ENCODE data around the gene NKD1.

Gene NKD1

GRCh38 chr16:50547340-50548124 is 664 bp upstream of the NKD1 start:
- DNase-seq, result peak; percentile 30
- Histone ChIP-seq H3K36me3 (no peaks in the 10 kb centered on the region), H3K4me3 (ENCODE audit: low read depth, low read length) (no peak overlapping the region; the same call in 1 of the 2 replicates), H3K9me3 (no peaks in the 10 kb centered on the region), H3K27me3 (peaks cover 28% of the 10 kb centered on the region), H3K4me1 (no peaks in the 10 kb centered on the region)
- no peak for TF ChIP-seq CTCF (IDR thresholded peaks at IDR 0.05; ENCODE audit: low read depth, low read length)

GRCh38 chr16:50548909-50549560 is 839 bp downstream of the NKD1 start:
- peaks cover 28% of the 10 kb centered on the region for H3K27me3 ChIP-seq
- peak overlapping the region; percentile 39 for H3K4me3 ChIP-seq (ENCODE audit: low read depth, low read length)
- no peaks in the 10 kb centered on the region for H3K36me3 ChIP-seq
- DNase-seq, result no peak
- TF ChIP-seq CTCF (IDR thresholded peaks at IDR 0.05; ENCODE audit: low read depth, low read length), result no peak
- H3K4me1 ChIP-seq, result no peaks in the 10 kb centered on the region
- H3K9me3 ChIP-seq, result no peaks in the 10 kb centered on the region

- no peak for DNase-seq
- no peaks in the 10 kb centered on the region for H3K9me3 ChIP-seq
- no peaks in the 10 kb centered on the region for H3K36me3 ChIP-seq
- no peak for TF ChIP-seq CTCF (IDR thresholded peaks at IDR 0.05; ENCODE audit: low read depth, low read length)
- H3K27me3 ChIP-seq, result peaks cover 28% of the 10 kb centered on the region
- H3K4me1 ChIP-seq, result no peaks in the 10 kb centered on the region
- no peak overlapping the region for H3K4me3 ChIP-seq (ENCODE audit: low read depth, low read length)
These were observed 1.3 kb downstream of the NKD1 start for GRCh38 chr16:50549561-50549915.

- H3K9me3 ChIP-seq, result no peaks in the 10 kb centered on the region
- no peak for TF ChIP-seq CTCF (IDR thresholded peaks at IDR 0.05; ENCODE audit: low read depth, low read length)
- H3K36me3 ChIP-seq, result no peaks in the 10 kb centered on the region
- H3K4me3 ChIP-seq (ENCODE audit: low read depth, low read length), result no peak overlapping the region
- H3K4me1 ChIP-seq, result no peaks in the 10 kb centered on the region
- no peak for DNase-seq
- peaks cover 28% of the 10 kb centered on the region for H3K27me3 ChIP-seq
These were observed 1.8 kb downstream of the NKD1 start for GRCh38 chr16:50550035-50550434.

- no peak for TF ChIP-seq CTCF (IDR thresholded peaks at IDR 0.05; ENCODE audit: low read depth, low read length)
These were observed 2.9 kb downstream of the NKD1 start for GRCh38 chr16:50550866-50551641.

More at GRCh38 chr16:50550866-50551641, 2.9 kb downstream of the NKD1 start:
- peaks cover 28% of the 10 kb centered on the region for H3K27me3 ChIP-seq
- DNase-seq, result no peak
- no peaks in the 10 kb centered on the region for H3K4me1 ChIP-seq
- H3K36me3 ChIP-seq, result no peaks in the 10 kb centered on the region
- no peak overlapping the region for H3K4me3 ChIP-seq (ENCODE audit: low read depth, low read length)
- H3K9me3 ChIP-seq, result no peaks in the 10 kb centered on the region

Data from BE2C (cell line).